Lower leg skin (tissue), 3 donors: Measurements from ENCODE around the gene OPA3.

Source experiments
- CTCF ChIP-seq, 3 donors: fragments of 450-650 bp; IDR thresholded peaks; one replicate each; pipeline ENCODE4 v1.5.1; 2016; ENCODE audit warnings: antibody characterized with exemption in 3 of 3, mild to moderate bottlenecking in 3 of 3, moderate library complexity in 2 of 3
- POLR2A ChIP-seq, 2 donors: fragments of 450-650 bp; IDR thresholded peaks; one replicate each; pipeline ENCODE4 v1.6.1; 2016 to 2017; ENCODE audit warnings: antibody characterized with exemption in 2 of 2, mild to moderate bottlenecking in 1 of 2, moderate library complexity in 1 of 2

- no peak for TF ChIP-seq CTCF (IDR thresholded peaks at IDR 0.05)
- TF ChIP-seq POLR2A (IDR thresholded peaks at IDR 0.05): no peak
Observed at GRCh38 chr19:45554481-45554880, 30.1 kb downstream of the OPA3 start.
